ENCODE results near the gene RPL10. TPM values are rescaled to one million over a fixed set of nuclear protein-coding genes. Genes with fewer than 3 reads are reported as not detected.
A peak's percentile ranks its signal among the peaks of the same experiment; 100 is the strongest.
"Not testable (repeated sequence)": the region's sequence is repeated elsewhere in the genome, so short reads cannot be mapped to it uniquely, and the experiment has no call there.

Gene RPL10
- total RNA-seq, 1 experiment from 2014 or later = 2,445 TPM

DNA sequence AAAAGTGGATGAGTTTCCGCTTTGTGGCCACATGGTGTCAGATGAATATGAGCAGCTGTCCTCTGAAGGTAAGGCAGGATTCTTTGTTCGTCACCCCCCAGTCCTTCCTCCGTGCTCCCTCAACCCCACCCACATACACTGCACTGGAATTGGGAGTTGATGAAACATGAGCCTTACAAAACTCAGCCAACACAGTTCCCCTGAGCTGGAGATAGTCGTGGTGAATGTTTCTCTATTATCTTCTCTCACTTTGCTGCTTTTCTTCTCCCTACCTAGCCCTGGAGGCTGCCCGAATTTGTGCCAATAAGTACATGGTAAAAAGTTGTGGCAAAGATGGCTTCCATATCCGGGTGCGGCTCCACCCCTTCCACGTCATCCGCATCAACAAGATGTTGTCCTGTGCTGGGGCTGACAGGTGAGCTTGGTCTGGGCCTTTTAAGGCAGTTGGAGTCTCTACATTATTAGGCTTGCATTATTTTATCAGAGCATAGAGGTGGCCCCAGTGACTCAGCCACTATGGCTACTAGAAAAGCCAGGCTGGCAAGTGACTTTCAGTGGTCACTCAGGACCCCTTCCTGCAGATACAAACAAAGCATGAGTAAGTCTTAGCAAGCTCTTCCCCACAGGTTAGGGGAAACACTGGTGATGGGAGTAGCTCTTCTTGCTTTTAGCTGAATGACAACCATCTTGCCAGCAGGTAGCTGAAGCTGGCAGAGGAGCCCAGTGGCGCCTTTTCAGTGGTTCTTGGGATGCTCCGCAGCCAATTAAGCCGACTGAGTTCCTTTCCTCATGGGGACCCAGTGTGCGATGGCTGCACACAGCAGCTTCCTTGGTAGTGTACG is 1.6 kb downstream of the RPL10 start:
- no peak for DNase-seq (ENCODE audit: low spot score)
- no peak for TF ChIP-seq EZH2 (IDR thresholded peaks at IDR 0.05; ENCODE audit: borderline replicate concordance, low read depth, low read length, poor library complexity, severe bottlenecking)
- TF ChIP-seq, protein P1, sequence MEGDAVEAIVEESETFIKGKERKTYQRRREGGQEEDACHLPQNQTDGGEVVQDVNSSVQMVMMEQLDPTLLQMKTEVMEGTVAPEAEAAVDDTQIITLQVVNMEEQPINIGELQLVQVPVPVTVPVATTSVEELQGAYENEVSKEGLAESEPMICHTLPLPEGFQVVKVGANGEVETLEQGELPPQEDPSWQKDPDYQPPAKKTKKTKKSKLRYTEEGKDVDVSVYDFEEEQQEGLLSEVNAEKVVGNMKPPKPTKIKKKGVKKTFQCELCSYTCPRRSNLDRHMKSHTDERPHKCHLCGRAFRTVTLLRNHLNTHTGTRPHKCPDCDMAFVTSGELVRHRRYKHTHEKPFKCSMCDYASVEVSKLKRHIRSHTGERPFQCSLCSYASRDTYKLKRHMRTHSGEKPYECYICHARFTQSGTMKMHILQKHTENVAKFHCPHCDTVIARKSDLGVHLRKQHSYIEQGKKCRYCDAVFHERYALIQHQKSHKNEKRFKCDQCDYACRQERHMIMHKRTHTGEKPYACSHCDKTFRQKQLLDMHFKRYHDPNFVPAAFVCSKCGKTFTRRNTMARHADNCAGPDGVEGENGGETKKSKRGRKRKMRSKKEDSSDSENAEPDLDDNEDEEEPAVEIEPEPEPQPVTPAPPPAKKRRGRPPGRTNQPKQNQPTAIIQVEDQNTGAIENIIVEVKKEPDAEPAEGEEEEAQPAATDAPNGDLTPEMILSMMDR (conservative IDR thresholded peaks at IDR 0.05; ENCODE audit: low read depth, low read length) = no peak
- H3K27me3 ChIP-seq (replicated peaks; ENCODE audit: insufficient read depth, low read depth, low read length, poor library complexity) = no peaks in the 10 kb centered on the region
- H3K9me3 ChIP-seq (ENCODE audit: low read depth, low read length, poor library complexity, severe bottlenecking) = no peaks in the 10 kb centered on the region
- POLR2A ChIA-PET (ENCODE audit: low non-redundant PET) = no interaction called here
- peaks cover 25% of the 10 kb centered on the region for H3K36me3 ChIP-seq (ENCODE audit: insufficient read depth, low read length, poor library complexity, severe bottlenecking)
- peak overlapping the region; percentile 89 for H3K4me3 ChIP-seq (ENCODE audit: low read depth, low read length, poor library complexity, severe bottlenecking)
- no TSS peak for BruUV-seq (replicated peaks)
- peak overlapping the region; percentile 100 for H3K27ac ChIP-seq (ENCODE audit: low read depth, low read length, poor library complexity, severe bottlenecking)
- intact Hi-C loops (cut with micrococcal nuclease; ENCODE audit: unreplicated experiment) = loop anchor here (10.0 kb wide), 1 partner anchor 425 kb away; the partner anchor contains the start of genes HCFC1 and TMEM187
- CTCF ChIA-PET = no interaction called here
- no peaks in the 10 kb centered on the region for H3K4me1 ChIP-seq (ENCODE audit: insufficient read depth, low read length, poor library complexity, severe bottlenecking)

DNA sequence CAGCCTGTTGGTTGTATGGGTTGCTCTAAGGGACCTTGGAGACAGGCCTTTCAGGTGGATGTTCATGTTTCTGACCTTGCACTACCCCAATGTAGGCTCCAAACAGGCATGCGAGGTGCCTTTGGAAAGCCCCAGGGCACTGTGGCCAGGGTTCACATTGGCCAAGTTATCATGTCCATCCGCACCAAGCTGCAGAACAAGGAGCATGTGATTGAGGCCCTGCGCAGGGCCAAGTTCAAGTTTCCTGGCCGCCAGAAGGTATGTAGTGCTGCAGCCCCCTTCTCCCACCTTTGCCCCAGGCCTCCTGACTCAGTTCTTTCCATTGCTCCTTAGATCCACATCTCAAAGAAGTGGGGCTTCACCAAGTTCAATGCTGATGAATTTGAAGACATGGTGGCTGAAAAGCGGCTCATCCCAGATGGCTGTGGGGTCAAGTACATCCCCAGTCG is 2.2 kb downstream of the RPL10 start:
- POLR2A ChIA-PET (ENCODE audit: low non-redundant PET); H3K4me1 ChIP-seq (ENCODE audit: insufficient read depth, low read length, poor library complexity, severe bottlenecking); H3K27me3 ChIP-seq (replicated peaks; ENCODE audit: insufficient read depth, low read depth, low read length, poor library complexity); H3K27ac ChIP-seq (ENCODE audit: low read depth, low read length, poor library complexity, severe bottlenecking); CTCF ChIA-PET; intact Hi-C loops (cut with micrococcal nuclease; ENCODE audit: unreplicated experiment); BruUV-seq (replicated peaks); H3K4me3 ChIP-seq (ENCODE audit: low read depth, low read length, poor library complexity, severe bottlenecking); DNase-seq (ENCODE audit: low spot score); H3K9me3 ChIP-seq (ENCODE audit: low read depth, low read length, poor library complexity, severe bottlenecking): not testable (repeated sequence)
- H3K36me3 ChIP-seq (ENCODE audit: insufficient read depth, low read length, poor library complexity, severe bottlenecking) = peaks cover 25% of the 10 kb centered on the region

DNA sequence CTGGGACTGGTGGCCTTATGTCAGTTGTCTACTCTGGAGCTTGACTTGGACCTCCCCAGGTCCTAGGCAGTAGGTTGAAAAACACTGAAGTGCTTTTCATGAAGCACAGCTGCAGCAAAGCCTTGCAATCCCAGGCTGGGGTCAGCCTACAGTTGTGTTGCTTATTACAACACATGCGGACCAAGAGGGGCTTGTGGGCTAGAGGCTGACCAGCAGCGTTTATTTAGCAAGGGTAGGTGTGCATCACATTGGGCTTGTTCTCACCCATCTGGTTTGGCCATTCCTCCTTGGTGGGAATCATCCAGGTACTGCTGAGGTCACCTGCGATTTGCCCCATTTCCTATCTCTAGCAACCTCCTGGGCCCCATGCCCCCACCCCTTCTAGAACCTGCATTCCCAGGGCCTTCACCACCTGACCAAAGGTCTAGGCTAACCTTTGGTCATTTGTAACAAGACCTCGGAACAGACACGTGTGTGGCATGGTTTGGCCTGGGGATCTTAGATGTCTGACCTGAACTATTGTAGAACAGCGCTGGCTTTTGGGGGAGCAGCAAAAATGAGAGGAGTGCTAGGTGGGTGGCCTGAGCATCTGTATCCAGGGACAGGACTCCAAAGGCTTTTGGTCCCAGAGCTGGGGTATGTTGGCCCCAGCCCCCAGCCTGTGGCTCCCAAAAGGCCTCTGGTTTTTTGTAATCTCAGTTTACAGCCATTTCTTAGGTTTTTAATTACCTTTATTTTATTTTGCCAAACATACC is 3.0 kb downstream of the RPL10 start:
- TF ChIP-seq, protein P1 (conservative IDR thresholded peaks at IDR 0.05; ENCODE audit: low read depth, low read length) = no peak
- Histone ChIP-seq H3K9me3 (ENCODE audit: low read depth, low read length, poor library complexity, severe bottlenecking) (no peaks in the 10 kb centered on the region), H3K4me3 (ENCODE audit: low read depth, low read length, poor library complexity, severe bottlenecking) (no peak overlapping the region), H3K4me1 (ENCODE audit: insufficient read depth, low read length, poor library complexity, severe bottlenecking) (no peaks in the 10 kb centered on the region), H3K36me3 (ENCODE audit: insufficient read depth, low read length, poor library complexity, severe bottlenecking) (peaks cover 25% of the 10 kb centered on the region), H3K27ac (ENCODE audit: low read depth, low read length, poor library complexity, severe bottlenecking) (no peak overlapping the region), H3K27me3 (replicated peaks; ENCODE audit: insufficient read depth, low read depth, low read length, poor library complexity) (no peaks in the 10 kb centered on the region)
- no TSS peak for BruUV-seq (replicated peaks)
- intact Hi-C loops (cut with micrococcal nuclease; ENCODE audit: unreplicated experiment) = no loop called here
- ChIA-PET CTCF (no interaction called here), POLR2A (ENCODE audit: low non-redundant PET) (interaction anchor here (0.7 kb wide), 1 partner anchor 47 kb away, joined by 3 read pairs; no protein-coding TSS in a partner anchor)
- DNase-seq (ENCODE audit: low spot score) = peak; percentile 40

All from A673 (cell line).